Osteocyte (in vitro differentiated cells): ENCODE results near the gene PCP2. TPM values are rescaled to one million over a fixed set of nuclear protein-coding genes. Genes with fewer than 3 reads are reported as not detected.
"Not testable (repeated sequence)": the region's sequence is repeated elsewhere in the genome, so short reads cannot be mapped to it uniquely, and the experiment has no call there.

Source experiments
- DNase-seq: peaks from one replicate; pipeline ENCODE4 v3.0.0; 2021; ENCODE audit warnings: mixed read lengths; ENCODE audit not compliant: unreplicated experiment; ENCODE audit errors: extremely low spot score
- H3K27ac Mint-ChIP-seq: one replicate; pipeline ENCODE4 v1.8.0; 2021; ENCODE audit warnings: mild to moderate bottlenecking, mixed read lengths; ENCODE audit not compliant: unreplicated experiment
- H3K27me3 Mint-ChIP-seq: one replicate; pipeline ENCODE4 v1.8.0; 2021; ENCODE audit warnings: mixed read lengths; ENCODE audit not compliant: unreplicated experiment
- H3K36me3 Mint-ChIP-seq: one replicate; pipeline ENCODE4 v1.8.0; 2021; ENCODE audit warnings: mixed read lengths; ENCODE audit not compliant: unreplicated experiment
- H3K4me1 Mint-ChIP-seq: one replicate; pipeline ENCODE4 v1.8.0; 2021; ENCODE audit warnings: mixed read lengths; ENCODE audit not compliant: unreplicated experiment
- H3K4me3 Mint-ChIP-seq: one replicate; pipeline ENCODE4 v1.8.0; 2021; ENCODE audit warnings: mild to moderate bottlenecking, moderate library complexity, mixed read lengths; ENCODE audit not compliant: unreplicated experiment
- H3K9me3 Mint-ChIP-seq: one replicate; pipeline ENCODE4 v1.8.0; 2021; ENCODE audit warnings: mixed read lengths; ENCODE audit not compliant: unreplicated experiment
- CTCF ChIP-seq: fragments of 200-600 bp; sonication (generic); IDR thresholded peaks from 2 replicates; pipeline ENCODE4 v1.5.0; 2021; ENCODE audit warnings: antibody characterized with exemption, mild to moderate bottlenecking, moderate library complexity
- total RNA-seq: library from RNA; stranded (reverse); gene quantifications from 2 replicates; pipeline ENCODE4 v1.2.1, GENCODE V29; 2021

The PCP2 gene
- total RNA-seq, 1 donor from 2014 or later, result not detected

- Mint-ChIP-seq H3K27me3 (no peaks in the 10 kb centered on the region), H3K36me3 (no peaks in the 10 kb centered on the region), H3K4me1 (no peaks in the 10 kb centered on the region), H3K4me3 (no peak overlapping the region), H3K27ac (no peak overlapping the region), H3K9me3 (no peaks in the 10 kb centered on the region)
- TF ChIP-seq CTCF, result no peak
- DNase-seq, result no peak
These were observed 12.3 kb upstream of the PCP2 start for GRCh38 chr19:7645656-7646425.

- no peak overlapping the region for H3K27ac Mint-ChIP-seq
- no peaks in the 10 kb centered on the region for H3K27me3 Mint-ChIP-seq
- H3K4me3 Mint-ChIP-seq, result no peak overlapping the region
- H3K36me3 Mint-ChIP-seq, result no peaks in the 10 kb centered on the region
- no peaks in the 10 kb centered on the region for H3K9me3 Mint-ChIP-seq
- TF ChIP-seq CTCF, result no peak
- no peak for DNase-seq
- no peaks in the 10 kb centered on the region for H3K4me1 Mint-ChIP-seq
These were observed 11.6 kb upstream of the PCP2 start for GRCh38 chr19:7645163-7645562.

GRCh38 chr19:7644550-7644877 lies 11.0 kb upstream of the PCP2 start:
- Mint-ChIP-seq H3K4me1 (no peaks in the 10 kb centered on the region), H3K9me3 (no peaks in the 10 kb centered on the region), H3K27me3 (no peaks in the 10 kb centered on the region), H3K4me3 (no peak overlapping the region), H3K27ac (no peak overlapping the region), H3K36me3 (no peaks in the 10 kb centered on the region)
- no peak for DNase-seq
- TF ChIP-seq CTCF, result no peak

- not testable (repeated sequence) for H3K9me3 Mint-ChIP-seq, H3K36me3 Mint-ChIP-seq, H3K4me1 Mint-ChIP-seq, H3K27me3 Mint-ChIP-seq, H3K27ac Mint-ChIP-seq, DNase-seq, H3K4me3 Mint-ChIP-seq
These were observed 10.4 kb upstream of the PCP2 start for GRCh38 chr19:7643629-7644549.

- no peaks in the 10 kb centered on the region for H3K27me3 Mint-ChIP-seq
- H3K4me3 Mint-ChIP-seq, result no peak overlapping the region
- no peaks in the 10 kb centered on the region for H3K4me1 Mint-ChIP-seq
- no peaks in the 10 kb centered on the region for H3K9me3 Mint-ChIP-seq
- no peaks in the 10 kb centered on the region for H3K36me3 Mint-ChIP-seq
- H3K27ac Mint-ChIP-seq, result no peak overlapping the region
- TF ChIP-seq CTCF, result no peak
- no peak for DNase-seq
These were observed 9.5 kb upstream of the PCP2 start for GRCh38 chr19:7643031-7643415.
